ENCODE measurements around the gene CHTOP.

- TF ChIP-seq POLR2A (IDR thresholded peaks at IDR 0.05; ENCODE audit: low read depth, low read length) (no peak), CTCF (conservative IDR thresholded peaks at IDR 0.05; ENCODE audit: low read depth, low read length) (no peak), MXI1 (IDR thresholded peaks at IDR 0.05; ENCODE audit: borderline replicate concordance, low read depth, low read length) (no peak), MAFK (IDR thresholded peaks at IDR 0.05; ENCODE audit: low read depth, low read length) (no peak), SMC3 (IDR thresholded peaks at IDR 0.05; ENCODE audit: low read depth, low read length) (no peak), FOS (IDR thresholded peaks at IDR 0.05; ENCODE audit: low read depth, low read length) (no peak)
Measured at GRCh38 chr1:153611356-153611755, 22.5 kb upstream of the CHTOP start.
